ENCODE measurements around the gene GRSF1. TPM values are rescaled to one million over a fixed set of nuclear protein-coding genes. Genes with fewer than 3 reads are reported as not detected.
A peak's percentile ranks its signal among the peaks of the same experiment; 100 is the strongest.

Gene GRSF1
- polyA plus RNA-seq, 3 donors: 29.1 to 95.9 (median 93.6) TPM

DNA sequence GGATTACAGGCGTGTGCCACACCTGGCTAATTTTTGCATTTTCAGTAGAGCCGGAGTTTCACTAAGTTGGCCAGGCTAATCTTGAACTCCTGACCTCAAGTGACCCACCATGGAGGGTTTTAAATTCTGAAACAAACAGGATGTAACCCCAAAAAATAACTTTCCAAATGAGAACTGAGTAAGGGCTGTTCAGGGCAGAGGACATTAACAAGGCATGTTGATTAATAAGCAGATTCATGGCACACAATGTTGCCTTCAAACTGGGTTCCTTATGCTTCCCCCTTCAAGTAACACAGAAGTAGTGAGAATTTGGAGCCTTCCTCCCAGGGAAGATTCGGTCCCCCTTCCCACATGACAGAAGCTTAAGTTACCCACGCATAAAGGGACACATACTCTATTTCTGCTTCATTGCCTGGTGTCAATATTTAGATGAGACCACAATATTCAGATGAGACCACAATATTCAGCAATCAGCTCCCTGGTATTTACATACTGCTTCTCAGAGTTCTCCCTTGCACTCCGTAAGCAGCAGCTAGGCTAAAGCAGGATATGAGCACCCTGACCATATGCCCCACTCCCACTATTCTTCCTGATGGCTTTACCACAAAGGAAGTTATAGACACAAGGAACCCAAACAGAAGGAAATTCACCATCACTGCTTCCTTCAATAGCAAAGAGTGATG is 21.4 kb downstream of the GRSF1 start:
- H3K27ac Mint-ChIP-seq: peak overlapping the region in 1 of 7 donors; percentile 50
- intact Hi-C loops (cut with micrococcal nuclease): no loop called here
- TF ChIP-seq, protein P1, sequence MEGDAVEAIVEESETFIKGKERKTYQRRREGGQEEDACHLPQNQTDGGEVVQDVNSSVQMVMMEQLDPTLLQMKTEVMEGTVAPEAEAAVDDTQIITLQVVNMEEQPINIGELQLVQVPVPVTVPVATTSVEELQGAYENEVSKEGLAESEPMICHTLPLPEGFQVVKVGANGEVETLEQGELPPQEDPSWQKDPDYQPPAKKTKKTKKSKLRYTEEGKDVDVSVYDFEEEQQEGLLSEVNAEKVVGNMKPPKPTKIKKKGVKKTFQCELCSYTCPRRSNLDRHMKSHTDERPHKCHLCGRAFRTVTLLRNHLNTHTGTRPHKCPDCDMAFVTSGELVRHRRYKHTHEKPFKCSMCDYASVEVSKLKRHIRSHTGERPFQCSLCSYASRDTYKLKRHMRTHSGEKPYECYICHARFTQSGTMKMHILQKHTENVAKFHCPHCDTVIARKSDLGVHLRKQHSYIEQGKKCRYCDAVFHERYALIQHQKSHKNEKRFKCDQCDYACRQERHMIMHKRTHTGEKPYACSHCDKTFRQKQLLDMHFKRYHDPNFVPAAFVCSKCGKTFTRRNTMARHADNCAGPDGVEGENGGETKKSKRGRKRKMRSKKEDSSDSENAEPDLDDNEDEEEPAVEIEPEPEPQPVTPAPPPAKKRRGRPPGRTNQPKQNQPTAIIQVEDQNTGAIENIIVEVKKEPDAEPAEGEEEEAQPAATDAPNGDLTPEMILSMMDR (IDR thresholded peaks at IDR 0.05): no peak
- H3K27me3 ChIP-seq (ENCODE audit: control insufficient read depth in 2 of 2, insufficient read depth in 2 of 2, low read length in 2 of 2): no peaks in the 10 kb centered on the region
- H3K27me3 Mint-ChIP-seq (ENCODE audit: low read depth in 3 of 3): no peaks in the 10 kb centered on the region
- H3K9me3 Mint-ChIP-seq: peaks cover 0 to 1% (median 0%) of the 10 kb centered on the region in 7 donors
- no peak overlapping the region for H3K9ac ChIP-seq (ENCODE audit: insufficient read depth, low read length, poor library complexity, severe bottlenecking)
- H3K4me3 Mint-ChIP-seq: no peak overlapping the region
- no peak overlapping the region for H2AFZ ChIP-seq (ENCODE audit: insufficient read depth, low read depth, low read length, poor library complexity, severe bottlenecking)
- DNase-seq: no peak
- H3K4me1 ChIP-seq (ENCODE audit: control insufficient read depth in 1 of 2, insufficient read depth in 2 of 2, low read length in 2 of 2): peaks cover 0 to 5% of the 10 kb centered on the region in 2 donors
- peaks cover 5% of the 10 kb centered on the region for H4K20me1 ChIP-seq (ENCODE audit: insufficient read depth, low read length)
- H3K4me2 ChIP-seq (replicated peaks; ENCODE audit: extremely low read depth, low read length, poor library complexity, severe bottlenecking): no peak overlapping the region
- peaks cover 41 to 56% of the 10 kb centered on the region in 2 donors for H3K36me3 Mint-ChIP-seq
- peaks cover 39 to 45% of the 10 kb centered on the region in 2 donors for H3K36me3 ChIP-seq (replicated peaks in 1 of 2; ENCODE audit: control insufficient read depth in 1 of 2, insufficient read depth in 2 of 2, low read length in 2 of 2)
- H3K27ac ChIP-seq (ENCODE audit: low read depth in 1 of 2, low read length in 2 of 2): peak overlapping the region in 1 of 2 donors; percentile 34
- no peaks in the 10 kb centered on the region for H3K9me3 ChIP-seq (replicated peaks in 1 of 2; ENCODE audit: control insufficient read depth in 1 of 2, insufficient read depth in 1 of 2, low read length in 2 of 2)
- no peak overlapping the region for H3K4me3 ChIP-seq (replicated peaks in 1 of 3; ENCODE audit: low read depth in 2 of 3, low read length in 3 of 3)
- H3K4me1 Mint-ChIP-seq: peaks cover 16% of the 10 kb centered on the region
- H3K79me2 ChIP-seq (ENCODE audit: insufficient read depth, low read length): no peaks in the 10 kb centered on the region
- WGBS (ENCODE audit: insufficient coverage): 33% methylated on average over 3 of the region's 5 CpGs

DNA sequence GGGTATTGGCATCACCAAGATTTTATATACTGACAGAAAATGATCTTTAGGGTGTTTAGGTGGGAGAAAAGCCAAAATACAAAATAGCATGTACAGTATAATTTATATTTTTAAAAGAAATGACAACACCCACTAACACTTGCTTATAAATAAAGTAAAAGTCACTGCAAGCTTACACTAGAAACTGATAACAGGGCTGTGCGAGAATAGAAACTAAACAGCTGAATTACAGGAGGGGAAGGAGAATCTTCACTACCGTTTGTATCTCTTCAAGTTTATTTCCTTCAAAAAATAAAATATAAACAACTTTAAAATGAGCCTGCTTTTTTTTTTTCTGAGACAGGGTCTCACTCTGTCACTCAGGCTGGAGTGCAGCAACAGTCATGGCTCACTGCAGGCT is 22.8 kb downstream of the GRSF1 start:
- Histone ChIP-seq H3K4me3 (replicated peaks in 1 of 3; ENCODE audit: low read depth in 2 of 3, low read length in 3 of 3) (no peak overlapping the region), H3K9ac (ENCODE audit: insufficient read depth, low read length, poor library complexity, severe bottlenecking) (no peak overlapping the region), H3K4me2 (replicated peaks; ENCODE audit: extremely low read depth, low read length, poor library complexity, severe bottlenecking) (no peak overlapping the region), H3K27me3 (ENCODE audit: control insufficient read depth in 2 of 2, insufficient read depth in 2 of 2, low read length in 2 of 2) (no peaks in the 10 kb centered on the region), H3K79me2 (ENCODE audit: insufficient read depth, low read length) (no peaks in the 10 kb centered on the region), H3K27ac (ENCODE audit: low read depth in 1 of 2, low read length in 2 of 2) (no peak overlapping the region), H2AFZ (ENCODE audit: insufficient read depth, low read depth, low read length, poor library complexity, severe bottlenecking) (no peak overlapping the region), H3K4me1 (ENCODE audit: control insufficient read depth in 1 of 2, insufficient read depth in 2 of 2, low read length in 2 of 2) (peaks cover 0 to 5% of the 10 kb centered on the region in 2 donors), H3K9me3 (replicated peaks in 1 of 2; ENCODE audit: control insufficient read depth in 1 of 2, insufficient read depth in 1 of 2, low read length in 2 of 2) (no peaks in the 10 kb centered on the region), H3K36me3 (replicated peaks in 1 of 2; ENCODE audit: control insufficient read depth in 1 of 2, insufficient read depth in 2 of 2, low read length in 2 of 2) (peaks cover 28 to 35% of the 10 kb centered on the region in 2 donors), H4K20me1 (ENCODE audit: insufficient read depth, low read length) (peaks cover 5% of the 10 kb centered on the region)
- Mint-ChIP-seq H3K27me3 (ENCODE audit: low read depth in 3 of 3) (no peaks in the 10 kb centered on the region), H3K36me3 (peaks cover 29 to 42% of the 10 kb centered on the region in 2 donors), H3K4me1 (peaks cover 16% of the 10 kb centered on the region), H3K9me3 (peaks cover 0 to 1% (median 0%) of the 10 kb centered on the region in 7 donors), H3K4me3 (no peak overlapping the region), H3K27ac (peak overlapping the region in 1 of 7 donors; percentile 20)
- TF ChIP-seq, protein P1 (IDR thresholded peaks at IDR 0.05): no peak
- WGBS (ENCODE audit: insufficient coverage): no CpG with 5 or more reads among the region's 2 CpGs
- no peak for DNase-seq
- intact Hi-C loops (cut with micrococcal nuclease): no loop called here

Measured in CD14-positive monocyte (primary cell).